Panc1 (cell line): Measurements from ENCODE around the gene HTR3D. TPM values are rescaled to one million over a fixed set of nuclear protein-coding genes. Genes with fewer than 3 reads are reported as not detected.

Source experiments
- ATAC-seq: fragments of 200-7000 bp; cut with Tn5 transposase; 2 replicates; pipeline ENCODE4 v1.9.1; 2020; ENCODE audit warnings: mild to moderate bottlenecking, moderate library complexity
- BruUV-seq: library from RNA; stranded (reverse); fragments of 400-500 nt; replicated peaks from 2 replicates; lab custom pipeline; 2021; lab: Mats Ljungman, UMichigan
- CTCF ChIA-PET: fragments of 300-600 bp; sonication (Branson Sonifier 250); formaldehyde crosslinking; loops from one replicate; lab custom pipeline; 2022; ENCODE audit warnings: antibody characterized with exemption; lab: Charles Lee
- POLR2A ChIA-PET: fragments of 300-600 bp; sonication (Branson Sonifier 250); formaldehyde crosslinking; loops from one replicate; lab custom pipeline; 2022; ENCODE audit warnings: antibody characterized with exemption; lab: Charles Lee
- DNase-seq: peaks from one replicate; pipeline ENCODE4 v3.0.0-alpha.2; 2010; ENCODE audit warnings: low read depth, low spot score
- H3K27ac ChIP-seq: 2 replicates; pipeline ENCODE4 v1.5.1; 2011; ENCODE audit warnings: mild to moderate bottlenecking, low read length, inconsistent platforms
- H3K27me3 ChIP-seq: fragments of 200-500 bp; sonication (Bioruptor generic); 2 replicates; pipeline ENCODE4 v1.6.0; 2014; ENCODE audit warnings: low read length, inconsistent platforms; ENCODE audit not compliant: control insufficient read depth, insufficient read depth
- H3K36me3 ChIP-seq: fragments of 200-500 bp; sonication (Bioruptor generic); 2 replicates; pipeline ENCODE4 v1.5.1; 2014; ENCODE audit warnings: inconsistent platforms, mild to moderate bottlenecking, low read length, moderate library complexity; ENCODE audit not compliant: control insufficient read depth, insufficient read depth
- H3K4me1 ChIP-seq: 2 replicates; pipeline ENCODE4 v1.5.1; 2011; ENCODE audit warnings: inconsistent platforms, mild to moderate bottlenecking, low read length, moderate library complexity; ENCODE audit not compliant: control insufficient read depth, insufficient read depth
- H3K4me3 ChIP-seq, 2 experiments: 2 replicates each; pipeline ENCODE4 v1.5.1; 2011 to 2012; ENCODE audit warnings: low read depth in 2 of 2, low read length in 2 of 2, mild to moderate bottlenecking in 2 of 2, inconsistent platforms in 1 of 2, moderate library complexity in 1 of 2
- H3K9me3 ChIP-seq: fragments of 200-500 bp; sonication (Bioruptor generic); 2 replicates; pipeline ENCODE4 v1.5.1; 2014; ENCODE audit warnings: low read depth, mild to moderate bottlenecking, inconsistent platforms, low read length, moderate library complexity; ENCODE audit not compliant: control insufficient read depth, insufficient read depth
- POLR2AphosphoS5 ChIP-seq: IDR thresholded peaks from 2 replicates; pipeline ENCODE4 v1.6.1; 2012; ENCODE audit warnings: mild to moderate bottlenecking, low read depth, low read length, moderate library complexity
- SIN3A ChIP-seq: IDR thresholded peaks from 2 replicates; pipeline ENCODE4 v1.6.1; 2012; ENCODE audit warnings: low read depth, mild to moderate bottlenecking, low read length, moderate library complexity, borderline replicate concordance; ENCODE audit not compliant: insufficient read depth
- TCF7L2 ChIP-seq: IDR thresholded peaks from 2 replicates; pipeline ENCODE4 v1.6.1; 2011; ENCODE audit warnings: mild to moderate bottlenecking, low read depth, low read length, inconsistent platforms
- in situ Hi-C: cut with HindIII; loops from 2 replicates; pipeline ENCODE4 v1.10.0; 2016; ENCODE audit warnings: low sequenced_read_pairs, low pct_unique_long_range_greater_than_20kb
- intact Hi-C: fragments of 100-400 bp; cut with micrococcal nuclease; formaldehyde crosslinking; loops from one replicate; pipeline ENCODE4 v1.10.0; 2022; ENCODE audit not compliant: unreplicated experiment
- total RNA-seq: library from RNA; stranded (reverse); gene quantifications from one replicate; pipeline ENCODE4 v1.2.1, GENCODE V29; 2021; ENCODE audit not compliant: unreplicated experiment
- TF ChIP-seq, protein P1 (sequence below): fragments of 450-650 bp; IDR thresholded peaks from 2 replicates; pipeline ENCODE4 v1.5.1; 2017; ENCODE audit warnings: mild to moderate bottlenecking
- TF ChIP-seq, protein P2 (sequence below), 2 experiments: IDR thresholded peaks; 2 replicates each; pipeline ENCODE4 v1.6.1; 2011 to 2012; ENCODE audit warnings: low read depth in 2 of 2, control low read depth in 1 of 2, low read length in 1 of 2, mild to moderate bottlenecking in 1 of 2, moderate library complexity in 1 of 2; ENCODE audit not compliant: insufficient read depth in 1 of 2

HTR3D gene
- total RNA-seq, 1 experiment from 2014 or later: not detected

DNA sequence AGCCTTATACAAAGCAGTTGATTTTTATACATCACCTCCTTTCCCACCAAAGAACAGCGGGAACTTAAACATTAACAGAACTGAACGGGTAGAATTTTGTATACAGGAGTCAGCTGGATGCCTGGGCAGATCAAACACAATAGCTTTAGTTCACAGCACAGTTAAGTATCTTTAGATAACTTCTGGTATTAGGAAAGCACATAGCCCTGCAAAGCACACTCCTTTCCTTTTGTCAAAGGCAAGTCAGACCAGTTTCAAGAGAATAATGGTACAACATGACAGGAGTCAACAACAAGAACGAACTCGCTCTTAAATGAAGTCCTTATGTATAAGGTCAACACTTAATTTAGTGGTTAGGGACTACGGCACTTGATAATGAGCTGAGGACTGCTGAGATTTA is 40.1 kb upstream of the HTR3D start:
- Histone ChIP-seq H3K4me3 (no peak overlapping the region), H3K27me3 (no peaks in the 10 kb centered on the region), H3K9me3 (no peaks in the 10 kb centered on the region), H3K36me3 (no peaks in the 10 kb centered on the region), H3K27ac (no peak overlapping the region), H3K4me1 (no peaks in the 10 kb centered on the region)
- ChIA-PET POLR2A (no interaction called here), CTCF (no interaction called here)
- no TSS peak for BruUV-seq
- intact Hi-C loops (no loop called here), in situ Hi-C loops (no loop called here)
- TF ChIP-seq, protein P1, sequence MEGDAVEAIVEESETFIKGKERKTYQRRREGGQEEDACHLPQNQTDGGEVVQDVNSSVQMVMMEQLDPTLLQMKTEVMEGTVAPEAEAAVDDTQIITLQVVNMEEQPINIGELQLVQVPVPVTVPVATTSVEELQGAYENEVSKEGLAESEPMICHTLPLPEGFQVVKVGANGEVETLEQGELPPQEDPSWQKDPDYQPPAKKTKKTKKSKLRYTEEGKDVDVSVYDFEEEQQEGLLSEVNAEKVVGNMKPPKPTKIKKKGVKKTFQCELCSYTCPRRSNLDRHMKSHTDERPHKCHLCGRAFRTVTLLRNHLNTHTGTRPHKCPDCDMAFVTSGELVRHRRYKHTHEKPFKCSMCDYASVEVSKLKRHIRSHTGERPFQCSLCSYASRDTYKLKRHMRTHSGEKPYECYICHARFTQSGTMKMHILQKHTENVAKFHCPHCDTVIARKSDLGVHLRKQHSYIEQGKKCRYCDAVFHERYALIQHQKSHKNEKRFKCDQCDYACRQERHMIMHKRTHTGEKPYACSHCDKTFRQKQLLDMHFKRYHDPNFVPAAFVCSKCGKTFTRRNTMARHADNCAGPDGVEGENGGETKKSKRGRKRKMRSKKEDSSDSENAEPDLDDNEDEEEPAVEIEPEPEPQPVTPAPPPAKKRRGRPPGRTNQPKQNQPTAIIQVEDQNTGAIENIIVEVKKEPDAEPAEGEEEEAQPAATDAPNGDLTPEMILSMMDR: no peak
- no peak for TF ChIP-seq TCF7L2
- TF ChIP-seq, protein P2, sequence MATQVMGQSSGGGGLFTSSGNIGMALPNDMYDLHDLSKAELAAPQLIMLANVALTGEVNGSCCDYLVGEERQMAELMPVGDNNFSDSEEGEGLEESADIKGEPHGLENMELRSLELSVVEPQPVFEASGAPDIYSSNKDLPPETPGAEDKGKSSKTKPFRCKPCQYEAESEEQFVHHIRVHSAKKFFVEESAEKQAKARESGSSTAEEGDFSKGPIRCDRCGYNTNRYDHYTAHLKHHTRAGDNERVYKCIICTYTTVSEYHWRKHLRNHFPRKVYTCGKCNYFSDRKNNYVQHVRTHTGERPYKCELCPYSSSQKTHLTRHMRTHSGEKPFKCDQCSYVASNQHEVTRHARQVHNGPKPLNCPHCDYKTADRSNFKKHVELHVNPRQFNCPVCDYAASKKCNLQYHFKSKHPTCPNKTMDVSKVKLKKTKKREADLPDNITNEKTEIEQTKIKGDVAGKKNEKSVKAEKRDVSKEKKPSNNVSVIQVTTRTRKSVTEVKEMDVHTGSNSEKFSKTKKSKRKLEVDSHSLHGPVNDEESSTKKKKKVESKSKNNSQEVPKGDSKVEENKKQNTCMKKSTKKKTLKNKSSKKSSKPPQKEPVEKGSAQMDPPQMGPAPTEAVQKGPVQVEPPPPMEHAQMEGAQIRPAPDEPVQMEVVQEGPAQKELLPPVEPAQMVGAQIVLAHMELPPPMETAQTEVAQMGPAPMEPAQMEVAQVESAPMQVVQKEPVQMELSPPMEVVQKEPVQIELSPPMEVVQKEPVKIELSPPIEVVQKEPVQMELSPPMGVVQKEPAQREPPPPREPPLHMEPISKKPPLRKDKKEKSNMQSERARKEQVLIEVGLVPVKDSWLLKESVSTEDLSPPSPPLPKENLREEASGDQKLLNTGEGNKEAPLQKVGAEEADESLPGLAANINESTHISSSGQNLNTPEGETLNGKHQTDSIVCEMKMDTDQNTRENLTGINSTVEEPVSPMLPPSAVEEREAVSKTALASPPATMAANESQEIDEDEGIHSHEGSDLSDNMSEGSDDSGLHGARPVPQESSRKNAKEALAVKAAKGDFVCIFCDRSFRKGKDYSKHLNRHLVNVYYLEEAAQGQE (IDR thresholded peaks at IDR 0.05; ENCODE audit: insufficient read depth in 1 of 2, low read depth in 2 of 2, low read length in 1 of 2): no peak
- TF ChIP-seq SIN3A: no peak
- TF ChIP-seq POLR2AphosphoS5: no peak
- ATAC-seq (no peak), DNase-seq (no peak)

DNA sequence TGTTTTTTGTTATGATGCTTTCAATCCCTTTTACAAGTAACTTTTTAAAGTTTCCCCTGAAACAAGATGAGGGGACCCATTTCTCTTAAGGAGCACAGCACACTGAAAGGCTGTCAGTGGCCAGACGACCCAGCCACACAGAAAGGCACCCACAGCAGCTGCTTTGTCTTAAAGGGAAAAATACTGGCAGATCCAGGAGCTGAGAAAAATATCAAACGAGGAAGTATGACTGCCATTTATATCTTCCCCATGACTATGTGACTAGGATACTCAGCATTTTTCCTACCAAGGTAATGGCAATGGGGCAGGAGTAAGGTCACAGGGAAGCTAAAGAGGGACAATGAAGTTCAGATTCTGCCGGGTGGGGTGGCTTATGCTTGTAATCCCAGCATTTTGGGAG is 29.8 kb upstream of the HTR3D start:
- POLR2A ChIA-PET: no interaction called here
- no TSS peak for BruUV-seq
- DNase-seq: no peak
- Histone ChIP-seq H3K27ac (no peak overlapping the region), H3K27me3 (no peaks in the 10 kb centered on the region), H3K4me1 (peaks cover 11% of the 10 kb centered on the region), H3K4me3 (no peak overlapping the region), H3K9me3 (no peaks in the 10 kb centered on the region), H3K36me3 (no peaks in the 10 kb centered on the region)
- in situ Hi-C loops: no loop called here
- ATAC-seq: no peak
- intact Hi-C loops: no loop called here
- CTCF ChIA-PET: no interaction called here
- TF ChIP-seq, protein P1: no peak
- no peak for TF ChIP-seq SIN3A
- TF ChIP-seq TCF7L2: no peak
- TF ChIP-seq POLR2AphosphoS5: no peak
- TF ChIP-seq, protein P2 (IDR thresholded peaks at IDR 0.05; ENCODE audit: insufficient read depth in 1 of 2, low read depth in 2 of 2, low read length in 1 of 2): no peak
